HG02981 (cell line): Measurements from ENCODE around the gene NUMB.

Experiments used
- ATAC-seq: cut with Tn5 transposase; IDR thresholded peaks from one replicate; pipeline ENCODE4 v1.9.1; 2021; ENCODE audit warnings: mild to moderate bottlenecking, moderate library complexity; ENCODE audit not compliant: unreplicated experiment

The NUMB gene

DNA sequence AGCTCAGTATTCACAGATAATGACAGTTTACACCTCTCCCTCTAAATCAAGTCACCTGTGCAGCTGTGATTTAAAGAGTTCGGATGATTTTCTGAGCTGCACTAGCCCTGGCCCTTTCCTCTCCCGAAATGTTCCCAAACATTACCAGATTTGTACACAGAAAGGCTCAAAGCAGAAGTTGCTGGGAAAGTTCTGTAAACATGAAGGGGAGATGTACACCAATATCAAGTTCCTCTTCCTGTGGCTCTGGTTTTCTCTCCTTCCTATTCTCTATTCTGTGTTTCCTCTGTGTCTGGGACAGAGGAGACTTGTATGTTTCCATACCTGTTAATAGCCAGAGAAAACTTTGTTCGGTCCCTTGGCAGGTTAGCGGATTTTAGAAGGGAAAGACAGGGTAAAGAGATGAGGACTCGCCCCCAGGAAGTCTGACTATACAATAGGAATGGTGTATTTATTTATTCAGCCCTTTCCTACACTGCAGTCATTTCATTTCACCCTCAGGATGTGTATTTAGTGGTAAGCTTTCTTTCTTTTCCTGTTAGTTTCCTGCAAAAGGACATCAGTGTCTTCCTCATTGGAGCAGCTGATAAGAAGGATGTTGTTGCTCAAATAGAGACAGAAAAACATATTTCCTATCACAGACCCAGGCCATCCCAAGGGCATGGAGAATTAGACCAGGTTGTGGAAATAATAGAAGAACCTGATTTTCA is 7.6 kb upstream of the NUMB start:
- ATAC-seq: no peak

DNA sequence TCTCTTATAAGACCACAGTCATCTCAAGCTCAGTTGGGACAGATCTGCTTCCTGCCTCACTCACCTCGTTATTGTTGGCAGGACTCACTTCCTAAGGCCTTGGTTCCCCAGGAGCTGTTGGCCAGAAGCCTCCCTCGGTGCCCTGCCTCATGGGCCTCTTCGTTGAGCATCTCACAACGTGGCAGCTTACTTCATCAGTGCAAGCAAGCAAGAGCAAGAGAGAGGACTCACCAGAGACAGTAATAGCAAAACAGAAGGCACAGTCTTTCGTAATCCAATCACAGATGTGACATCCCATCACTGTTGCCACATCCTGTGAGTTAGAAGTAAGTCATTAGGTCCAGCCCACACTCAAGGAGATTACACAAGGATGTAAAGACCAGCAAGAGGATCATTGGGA is 5.1 kb upstream of the NUMB start:
- no peak for ATAC-seq

DNA sequence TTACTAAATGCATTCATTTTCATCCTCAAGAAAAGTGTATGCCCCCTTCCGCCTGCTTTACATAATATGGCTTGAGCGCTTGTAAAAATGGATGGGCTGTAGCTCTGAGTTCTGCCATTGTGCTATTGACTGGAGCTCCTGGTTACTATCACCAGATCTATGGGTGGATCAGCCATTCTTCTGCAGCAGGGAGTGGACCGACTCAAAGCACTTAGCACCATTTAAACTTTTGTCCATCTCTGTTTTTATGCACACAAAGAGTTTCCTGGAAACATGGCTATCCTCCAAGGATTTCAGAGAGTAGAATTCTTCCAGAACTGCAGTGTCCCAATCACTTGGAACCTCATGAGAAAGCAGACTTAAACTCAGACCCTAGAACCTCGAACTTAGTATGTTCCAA is 4.5 kb upstream of the NUMB start:
- no peak for ATAC-seq

DNA sequence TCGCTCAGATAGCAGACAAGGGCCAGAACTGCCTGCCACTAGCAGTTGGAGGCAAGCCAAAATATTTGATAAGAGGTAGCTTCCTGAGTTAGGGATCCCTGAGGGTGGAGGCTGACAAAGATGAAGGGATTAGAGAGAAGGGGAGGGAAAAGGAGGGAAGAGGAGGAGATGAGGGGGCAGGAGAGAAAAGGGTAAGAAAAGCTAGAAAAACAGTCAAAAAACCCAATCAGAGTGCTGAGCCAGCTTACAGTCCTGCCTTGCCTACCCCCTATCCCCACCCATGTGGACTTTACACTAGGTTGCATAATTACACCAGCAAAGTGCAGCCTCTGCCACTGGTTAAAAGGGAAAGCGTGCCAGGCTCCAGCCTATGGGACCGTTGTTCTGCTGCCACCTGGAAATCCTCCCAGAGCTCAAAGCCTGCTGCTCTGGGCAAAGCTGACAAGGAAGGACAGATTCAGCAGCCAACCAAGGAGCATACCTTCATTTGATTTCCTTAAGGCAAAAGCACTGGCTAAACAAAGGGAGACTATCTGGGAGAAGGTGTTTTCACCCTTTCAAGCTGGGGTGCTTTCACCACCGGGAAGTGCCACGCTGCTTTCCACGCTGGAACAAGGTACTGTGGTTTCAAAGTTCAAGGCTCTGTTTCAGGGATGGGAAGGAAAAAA is 3.8 kb upstream of the NUMB start:
- no peak for ATAC-seq

DNA sequence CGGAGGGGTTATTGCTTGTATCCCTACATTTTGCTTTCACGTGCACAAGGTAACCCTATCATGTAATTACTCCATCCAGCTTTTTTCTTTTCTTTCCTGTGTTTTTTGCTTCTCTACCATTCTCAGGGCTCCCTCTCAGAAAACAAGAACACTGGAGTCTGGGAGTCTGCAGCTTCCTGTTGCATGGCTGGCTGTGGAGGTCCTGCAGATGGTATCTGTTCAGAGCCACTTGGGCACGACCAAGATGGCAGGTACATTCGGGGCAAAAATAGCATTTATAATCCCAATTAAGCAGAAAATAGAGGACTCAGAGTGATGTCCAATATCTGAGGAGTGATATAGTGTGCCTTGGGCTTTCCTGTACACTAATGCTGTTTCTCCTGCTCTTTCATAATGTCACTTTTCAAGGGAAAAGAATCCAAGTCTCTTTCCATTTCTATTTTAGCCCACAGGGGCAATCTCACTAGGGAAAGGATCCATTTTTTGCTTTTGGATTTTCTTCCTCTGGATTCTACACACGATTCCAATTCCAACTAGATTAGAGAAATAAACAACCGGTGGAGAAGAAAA is 3.2 kb upstream of the NUMB start:
- no peak for ATAC-seq

DNA sequence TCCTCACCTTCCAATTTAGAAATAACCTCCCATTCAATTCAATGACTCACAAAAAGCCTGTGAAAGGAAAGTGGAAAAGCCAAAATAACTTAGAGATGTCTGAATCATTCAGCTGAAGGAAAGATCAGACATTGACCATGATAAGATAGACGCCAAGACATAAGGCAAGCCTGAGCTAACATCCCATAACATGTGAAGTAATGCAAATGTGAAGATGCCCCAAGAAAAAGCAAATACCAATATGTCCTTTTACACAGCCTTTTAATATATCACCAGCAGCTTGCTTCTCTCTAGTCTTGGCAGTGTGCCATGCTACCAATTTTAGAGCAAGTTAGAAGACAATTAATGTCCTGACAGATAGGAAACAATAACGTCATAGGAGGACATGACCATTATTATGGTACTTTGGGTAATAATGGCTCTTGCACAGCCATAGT is 2.4 kb upstream of the NUMB start:
- no peak for ATAC-seq

DNA sequence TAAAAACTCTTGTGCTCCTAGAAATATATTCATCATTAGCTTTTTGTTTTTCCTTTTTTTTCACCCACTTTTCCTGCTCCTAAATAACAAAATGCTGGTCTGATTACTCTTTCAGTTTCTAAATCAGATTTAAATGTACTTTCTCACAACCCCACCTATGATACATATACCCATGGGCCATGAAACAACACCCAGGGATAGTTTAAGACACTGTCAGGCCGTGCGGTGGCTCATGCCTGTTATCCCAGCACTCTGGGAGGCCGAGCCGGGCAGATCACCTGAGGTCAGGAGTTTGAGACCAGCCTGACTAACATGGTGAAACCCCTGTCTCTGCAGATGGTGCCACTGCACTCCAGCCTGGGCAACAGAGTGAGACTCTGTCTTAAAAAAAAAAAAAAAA is 1.6 kb upstream of the NUMB start:
- ATAC-seq: no peak

DNA sequence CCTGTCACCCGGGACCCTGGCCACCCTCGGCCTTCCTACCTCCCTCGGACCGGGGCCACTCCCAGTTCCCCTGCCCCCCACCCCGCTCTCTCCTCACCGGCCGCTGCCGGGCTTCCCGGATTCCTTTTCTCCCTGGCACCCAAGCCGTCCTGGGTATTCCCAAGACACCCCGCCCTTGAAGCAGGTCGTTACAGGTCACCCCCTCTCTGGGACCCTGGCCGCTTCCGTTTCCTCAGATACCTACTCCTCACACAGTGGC is 493 bp downstream of the NUMB start:
- ATAC-seq: no peak

DNA sequence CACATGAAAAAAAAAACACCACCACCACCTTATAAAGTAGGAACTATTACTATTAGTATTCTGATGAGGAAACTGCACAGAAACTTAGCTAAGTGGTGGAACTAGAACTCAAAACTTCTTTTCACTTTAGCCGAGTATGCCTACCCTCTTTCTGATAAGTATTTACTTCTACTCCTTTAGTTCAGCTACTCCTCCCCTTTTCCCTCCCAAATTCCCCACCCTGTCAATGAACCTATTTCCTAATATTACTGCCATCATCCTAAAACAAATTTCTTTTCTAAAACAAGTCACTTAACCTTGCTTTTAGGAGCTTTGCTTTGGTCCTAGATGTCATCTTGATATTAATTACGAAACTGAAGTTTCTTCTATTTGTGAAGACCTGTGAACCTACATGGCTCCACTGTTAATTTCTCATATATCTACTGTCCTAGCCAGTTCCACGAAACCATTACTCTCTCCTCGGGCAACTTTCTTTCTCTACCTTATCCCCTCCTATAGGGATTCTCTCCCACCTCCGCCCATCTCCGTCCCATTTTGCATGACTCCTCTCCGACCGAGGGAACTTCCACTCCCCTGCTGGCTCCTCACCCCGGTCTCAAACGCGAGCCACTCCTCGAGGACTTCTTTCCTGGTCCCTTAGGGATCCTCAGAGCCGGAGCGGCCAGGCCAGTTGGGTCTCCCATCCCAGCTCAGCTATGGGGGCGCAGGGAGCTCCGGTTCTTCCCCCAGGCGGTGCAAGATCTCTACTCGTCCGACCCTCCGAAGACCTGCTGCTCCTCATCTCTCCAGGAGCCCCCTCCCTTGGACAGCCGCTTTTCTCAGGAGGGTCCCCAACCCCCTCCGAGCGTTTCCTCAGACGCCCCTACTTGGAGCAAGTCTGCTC is 1.1 kb downstream of the NUMB start:
- ATAC-seq: no peak

DNA sequence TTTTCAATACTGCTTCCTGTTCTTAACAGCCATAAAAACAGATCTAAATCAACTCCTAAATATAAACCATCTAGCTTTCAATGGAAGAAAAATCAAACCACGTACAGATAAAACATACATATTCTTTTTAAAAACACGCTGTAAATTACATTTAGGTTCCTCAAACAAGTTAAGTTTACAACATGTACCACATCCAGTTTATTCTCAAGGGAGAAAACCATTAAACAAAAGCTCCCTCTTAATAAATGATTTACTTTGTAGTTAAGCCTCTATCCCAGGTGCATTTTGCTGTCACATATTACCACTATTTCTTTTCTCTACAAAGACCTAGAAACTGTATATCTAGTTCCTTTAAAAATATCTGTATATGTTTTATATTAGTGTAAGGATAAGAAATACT is 3.1 kb downstream of the NUMB start:
- no peak for ATAC-seq

DNA sequence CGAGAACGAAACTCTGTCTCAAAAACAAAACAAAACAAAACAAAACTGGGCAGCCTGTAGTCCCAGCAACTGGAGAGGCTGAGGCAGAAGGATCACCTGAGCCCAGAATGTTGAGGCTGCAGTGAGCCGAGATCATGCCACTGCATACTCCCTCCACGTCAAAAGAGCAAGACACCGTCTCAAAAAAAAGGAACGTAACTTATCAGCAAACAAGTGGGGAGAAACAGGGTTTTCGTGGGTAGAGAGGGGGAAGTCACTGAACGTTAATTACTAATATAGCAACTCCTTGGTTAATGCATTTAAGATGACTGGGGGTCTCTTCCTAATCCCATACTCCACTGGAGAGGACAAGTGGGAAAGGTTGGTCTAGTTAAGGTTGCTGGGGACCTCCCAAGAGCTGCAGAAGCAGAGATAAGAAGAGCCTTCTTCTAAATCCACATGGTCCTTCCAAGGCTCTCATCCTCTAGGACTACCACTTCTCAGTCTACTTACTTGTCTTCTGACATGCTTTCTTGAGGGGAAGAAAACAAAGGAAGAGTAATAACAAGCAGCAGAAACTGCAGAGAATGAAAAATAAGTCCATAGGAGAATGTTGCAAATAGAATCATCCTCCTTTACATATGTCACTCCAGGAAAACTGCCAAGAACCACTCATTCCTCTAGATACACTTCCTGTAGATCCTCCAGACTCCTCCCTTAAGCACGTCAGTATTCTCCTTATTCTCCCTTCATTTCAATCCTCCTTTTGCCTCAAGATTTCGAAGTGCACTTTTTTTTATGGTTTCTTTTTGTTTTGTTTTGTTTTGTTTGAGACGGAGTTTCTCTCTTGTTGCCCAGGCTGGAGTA is 5.8 kb downstream of the NUMB start:
- no peak for ATAC-seq

DNA sequence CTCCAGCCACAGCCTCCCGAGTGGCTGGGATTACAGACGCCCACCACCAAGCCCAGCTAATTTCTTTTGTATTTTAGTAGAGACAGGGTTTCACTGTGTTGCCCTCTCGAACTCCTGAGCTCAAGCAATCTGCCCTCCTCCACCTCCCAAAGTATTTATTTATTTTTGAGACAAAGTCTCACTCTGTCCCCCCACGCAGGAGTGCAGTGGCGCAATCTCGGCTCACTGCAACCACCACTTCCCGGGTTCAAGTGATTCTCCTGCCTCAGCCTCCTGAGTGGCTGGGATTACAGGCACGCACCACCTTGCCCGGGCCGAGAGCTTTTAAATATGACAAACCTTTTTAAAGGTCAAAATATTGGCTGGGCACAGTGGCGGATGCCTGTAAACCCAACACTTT is 14.6 kb downstream of the NUMB start:
- ATAC-seq: no peak

DNA sequence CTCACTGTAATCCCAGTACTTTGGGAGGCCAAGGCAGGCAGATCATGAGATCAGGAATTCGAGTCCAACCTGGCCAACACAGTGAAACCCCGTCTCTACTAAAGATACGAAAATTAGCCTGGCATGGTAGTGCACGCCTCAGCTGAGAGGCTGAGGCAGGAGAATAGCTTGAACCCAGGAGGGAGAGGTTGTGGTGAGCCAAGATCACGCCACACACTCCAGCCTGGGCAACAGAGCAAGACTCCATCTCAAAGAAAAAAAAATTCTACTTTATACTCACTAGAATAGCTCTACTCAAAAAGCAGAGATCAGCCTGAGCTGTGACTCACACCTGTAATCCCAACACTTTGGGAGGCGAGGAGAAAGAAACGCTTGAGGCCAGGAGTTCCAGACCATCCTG is 17.1 kb downstream of the NUMB start:
- ATAC-seq: no peak

DNA sequence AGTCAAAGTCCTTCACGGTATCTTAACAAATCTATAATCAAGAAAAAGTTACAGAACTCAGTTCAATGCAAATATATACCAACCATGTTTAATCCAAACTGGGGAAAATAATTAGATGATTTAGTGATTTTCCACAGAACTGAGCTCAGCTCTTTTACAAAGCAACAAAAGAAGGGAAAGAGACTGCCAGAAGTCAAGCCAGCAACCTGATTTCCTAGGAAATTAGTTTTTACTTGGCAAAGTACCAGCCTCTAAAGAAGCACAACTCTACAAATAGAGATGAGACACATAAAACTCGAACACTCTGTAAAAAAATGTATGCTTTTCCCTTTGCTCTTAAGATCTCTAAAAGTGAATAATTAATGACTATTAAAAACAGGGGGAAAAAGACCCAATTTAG is 19.4 kb downstream of the NUMB start:
- ATAC-seq: no peak

DNA sequence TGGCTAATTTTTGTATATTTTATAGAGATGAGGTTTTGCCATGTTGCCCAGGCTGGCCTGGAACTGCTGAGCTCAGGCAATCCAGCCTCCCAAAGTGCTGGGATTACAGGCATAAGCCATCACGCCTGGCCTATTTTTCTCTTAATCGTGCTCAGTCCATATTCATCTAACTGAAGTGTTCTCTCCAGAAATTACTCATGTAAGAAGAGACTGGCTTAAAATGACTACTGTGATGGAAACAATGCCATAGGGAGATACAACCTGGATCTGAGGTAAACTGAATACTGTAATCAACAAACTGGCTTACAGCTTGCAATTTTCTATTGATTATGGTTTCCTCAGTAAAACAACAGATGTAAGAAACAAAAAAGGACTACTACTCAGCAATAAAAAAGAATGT is 21.1 kb downstream of the NUMB start:
- ATAC-seq: no peak

DNA sequence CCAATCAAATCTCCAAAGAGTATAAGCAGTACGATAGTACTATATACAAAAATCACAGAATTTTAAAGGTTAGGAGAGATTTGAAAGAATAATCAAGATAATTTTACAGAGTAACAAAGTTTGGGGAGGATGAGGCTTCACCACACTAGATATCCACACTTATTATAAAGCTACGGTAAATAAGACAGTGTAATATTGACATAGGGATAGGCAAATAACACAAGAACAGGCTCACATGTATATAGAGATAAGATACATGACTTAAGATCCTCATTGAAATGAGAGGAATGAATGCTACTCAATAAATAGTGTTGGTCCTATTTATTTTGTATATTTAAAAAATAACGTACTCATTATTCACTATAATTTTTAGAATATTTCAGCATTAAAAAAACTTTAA is 26.2 kb downstream of the NUMB start:
- ATAC-seq: no peak

DNA sequence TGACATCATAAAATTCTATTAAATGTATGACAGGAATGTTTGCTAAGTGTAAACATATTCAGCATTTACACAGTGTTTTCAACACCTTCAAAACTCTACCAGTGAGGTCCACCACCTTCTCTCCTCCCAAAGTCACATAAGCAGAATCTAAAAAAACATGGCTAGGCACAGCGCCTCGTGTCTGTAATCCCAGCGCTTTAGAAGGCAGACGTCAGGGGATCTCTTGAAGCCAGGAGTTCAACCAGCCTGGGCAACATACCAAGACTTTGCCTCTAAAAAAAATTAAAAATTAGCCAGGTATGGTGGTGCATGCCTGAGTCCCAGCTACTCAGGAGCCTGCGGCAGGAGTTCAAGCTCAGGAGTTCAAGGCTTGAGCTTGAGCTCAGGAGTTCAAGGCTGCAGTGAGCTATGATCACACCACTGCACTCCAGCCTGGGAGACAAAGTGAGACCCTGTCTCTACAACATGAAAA is 30.0 kb downstream of the NUMB start:
- ATAC-seq: no peak

DNA sequence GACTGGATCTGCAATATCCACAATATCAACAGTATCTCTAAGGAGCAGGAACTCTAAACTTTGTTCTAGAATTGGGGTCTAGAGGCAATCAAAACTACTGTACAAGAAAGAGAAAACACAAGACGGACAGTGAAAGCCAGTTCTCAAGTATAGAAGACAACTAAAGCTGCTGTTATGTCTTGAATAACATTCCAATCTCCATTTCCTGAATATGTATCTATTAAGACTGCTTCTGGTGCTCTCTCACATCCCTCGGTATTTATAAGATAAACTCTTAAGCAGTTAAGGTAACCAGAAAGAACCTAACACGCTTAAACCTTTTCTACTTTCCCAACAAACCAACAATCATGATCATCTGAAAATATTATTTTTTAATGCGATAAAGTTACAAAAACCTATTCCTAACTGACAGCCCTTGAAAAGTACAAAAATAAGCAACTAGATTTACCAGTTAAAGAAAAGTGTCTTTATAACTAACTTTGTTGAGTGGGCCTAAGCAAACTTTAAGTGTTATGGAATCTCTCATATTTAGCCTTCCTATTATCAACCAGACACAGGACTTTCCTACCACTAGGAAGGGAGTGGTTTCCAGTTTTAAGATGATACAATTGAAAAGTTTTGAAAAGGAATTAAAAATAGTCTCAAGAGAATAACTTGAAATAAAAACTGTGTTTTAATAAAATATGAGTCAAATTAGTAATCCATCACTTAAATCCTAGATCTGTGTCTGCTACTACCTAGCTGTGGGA is 30.7 kb downstream of the NUMB start:
- ATAC-seq: no peak

DNA sequence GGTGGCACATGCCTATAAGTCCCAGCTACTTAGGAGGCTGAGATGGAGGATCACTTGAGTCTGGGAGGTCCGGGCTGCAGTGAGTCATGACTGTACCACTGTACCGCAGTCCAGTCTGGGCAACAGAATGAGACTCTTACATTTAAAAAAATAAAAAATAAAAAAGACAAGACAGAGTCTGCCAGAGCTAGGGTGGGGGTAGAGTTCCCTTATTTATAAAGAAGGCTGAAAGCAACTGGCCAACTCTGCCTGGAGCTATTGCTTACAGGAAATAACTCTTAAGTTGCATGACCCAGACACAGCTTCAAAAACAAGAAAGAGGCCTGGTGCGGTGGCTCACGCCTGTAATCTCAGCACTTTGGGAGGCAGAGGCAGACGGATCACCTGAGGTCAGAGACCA is 31.5 kb downstream of the NUMB start:
- ATAC-seq: no peak

DNA sequence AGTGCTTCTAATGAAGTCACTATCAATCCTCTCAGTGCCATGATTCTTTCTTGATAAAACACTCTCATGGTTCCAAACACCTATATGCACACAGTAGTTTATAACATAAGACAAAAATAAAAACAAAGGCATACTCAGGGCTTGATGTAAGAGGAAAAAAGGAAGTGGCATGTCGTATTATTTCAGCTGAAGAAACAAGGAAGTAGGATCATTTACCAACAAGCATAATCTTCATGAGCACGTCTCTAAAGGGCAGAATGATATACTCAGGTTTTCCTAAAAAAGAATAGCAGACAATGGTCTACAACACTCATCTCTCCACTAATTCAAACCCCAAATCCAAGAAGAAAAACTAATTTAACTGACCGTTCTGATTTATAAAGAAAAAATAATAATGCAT is 33.9 kb downstream of the NUMB start:
- ATAC-seq: no peak
